Liver (tissue), 9 donors: ENCODE data around the gene TNIP1. TPM values are rescaled to one million over a fixed set of nuclear protein-coding genes. Genes with fewer than 3 reads are reported as not detected.

Source experiments
- DNase-seq: peaks from one replicate; pipeline ENCODE4 v3.0.0-alpha.2; 2017; ENCODE audit warnings: low spot score
- H3K27ac ChIP-seq, 2 donors: one replicate each; pipeline ENCODE4 v1.7.0; 2013; ENCODE audit warnings: inconsistent platforms in 2 of 2, low read length in 2 of 2, control low read depth in 1 of 2, low read depth in 1 of 2, mild to moderate bottlenecking in 1 of 2
- H3K27me3 ChIP-seq, 4 donors: one replicate each; pipeline versions ENCODE4 v1.6.1 to v1.7.0; 2013; ENCODE audit warnings: low read length in 3 of 4, inconsistent platforms in 1 of 4, mild to moderate bottlenecking in 1 of 4, moderate library complexity in 1 of 4; ENCODE audit not compliant: control insufficient read depth in 4 of 4, insufficient read depth in 4 of 4
- H3K36me3 ChIP-seq, 4 donors: one replicate each; pipeline versions ENCODE4 v1.6.1 to v1.7.0; 2013; ENCODE audit warnings: low read length in 3 of 4, mild to moderate bottlenecking in 3 of 4, low read depth in 1 of 4, moderate library complexity in 1 of 4; ENCODE audit not compliant: control insufficient read depth in 4 of 4, insufficient read depth in 3 of 4
- H3K4me1 ChIP-seq, 4 donors: one replicate each; pipeline versions ENCODE4 v1.6.1 to v1.7.0; 2013; ENCODE audit warnings: low read length in 3 of 4, mild to moderate bottlenecking in 3 of 4, moderate library complexity in 1 of 4; ENCODE audit not compliant: control insufficient read depth in 4 of 4, insufficient read depth in 4 of 4
- H3K4me3 ChIP-seq, 3 donors: one replicate each; pipeline versions ENCODE4 v1.6.1 to v1.7.0; 2013; ENCODE audit warnings: low read length in 3 of 3, control low read depth in 1 of 3, low read depth in 1 of 3, mild to moderate bottlenecking in 1 of 3
- H3K9ac ChIP-seq, 2 donors: one replicate each; pipeline ENCODE4 v1.7.0; 2013; ENCODE audit warnings: low read length in 2 of 2, mild to moderate bottlenecking in 2 of 2, moderate library complexity in 2 of 2, control low read depth in 1 of 2, low read depth in 1 of 2
- H3K9me3 ChIP-seq, 4 donors: one replicate each; pipeline versions ENCODE4 v1.6.1 to v1.7.0; 2013; ENCODE audit warnings: low read length in 3 of 4; ENCODE audit not compliant: control insufficient read depth in 4 of 4
- EGR1 ChIP-seq, 2 donors: IDR thresholded peaks; 2 replicates each; pipeline ENCODE4 v1.6.1; 2016 to 2018; ENCODE audit warnings: antibody characterized with exemption in 2 of 2, low read depth in 2 of 2
- FOXA1 ChIP-seq: IDR thresholded peaks from 2 replicates; pipeline ENCODE4 v1.6.1; 2016; ENCODE audit warnings: antibody characterized with exemption
- FOXA2 ChIP-seq: IDR thresholded peaks from 2 replicates; pipeline ENCODE4 v1.6.1; 2016; ENCODE audit warnings: antibody characterized with exemption
- GABPA ChIP-seq, 2 donors: IDR thresholded peaks in 1 of 2; conservative IDR thresholded peaks in 1 of 2; 2 replicates each; pipeline ENCODE4 v1.6.1; 2016; ENCODE audit warnings: antibody characterized with exemption in 2 of 2, mild to moderate bottlenecking in 1 of 2, moderate library complexity in 1 of 2
- HNF4A ChIP-seq, 2 donors: conservative IDR thresholded peaks; 2 replicates each; pipeline ENCODE4 v1.6.1; 2016; ENCODE audit warnings: antibody characterized with exemption in 2 of 2, mild to moderate bottlenecking in 2 of 2
- HNF4G ChIP-seq: IDR thresholded peaks from 2 replicates; pipeline ENCODE4 v1.6.1; 2016; ENCODE audit warnings: antibody characterized with exemption
- JUND ChIP-seq, 2 donors: IDR thresholded peaks; 2 replicates each; pipeline ENCODE4 v1.6.1; 2016; ENCODE audit warnings: antibody characterized with exemption in 2 of 2
- NR2F2 ChIP-seq: IDR thresholded peaks from 2 replicates; pipeline ENCODE4 v1.6.1; 2016; ENCODE audit warnings: antibody characterized with exemption
- RAD21 ChIP-seq, 2 donors: IDR thresholded peaks; 2 replicates each; pipeline ENCODE4 v1.6.1; 2016; ENCODE audit warnings: antibody characterized with exemption in 2 of 2, mild to moderate bottlenecking in 2 of 2
- RXRA ChIP-seq, 2 donors: IDR thresholded peaks; 2 replicates each; pipeline ENCODE4 v1.6.1; 2017 to 2018; ENCODE audit warnings: antibody characterized with exemption in 2 of 2, mild to moderate bottlenecking in 1 of 2
- SP1 ChIP-seq: IDR thresholded peaks from 2 replicates; pipeline ENCODE4 v1.6.1; 2018; ENCODE audit warnings: antibody characterized with exemption, mild to moderate bottlenecking
- TAF1 ChIP-seq: conservative IDR thresholded peaks from 2 replicates; pipeline ENCODE4 v1.6.1; 2016; ENCODE audit warnings: antibody characterized with exemption, mild to moderate bottlenecking
- YY1 ChIP-seq: IDR thresholded peaks from 2 replicates; pipeline ENCODE4 v1.6.1; 2016; ENCODE audit warnings: antibody characterized with exemption, mild to moderate bottlenecking
- WGBS: extraction: QIAGEN DNeasy Blood & Tissue Kit; methylation state at CpG from one replicate; pipeline ENCODE4 v1.1.7; 2013; 5-methylcytosine and 5-hydroxymethylcytosine counted together
- polyA plus RNA-seq, 2 donors: library from polyadenylated mRNA; stranded (reverse) in 1 of 2; unstranded in 1 of 2; fragments of 200-250 nt in 1 of 2; fragments of >200 nt in 1 of 2; fragmentation: Nextera tagmentation in 1 of 2; extraction: Ambion mirVana in 1 of 2; gene quantifications; one replicate each; pipeline versions ENCODE4 v1.2.1 to v1.2.3, GENCODE V29; 2013 to 2015
- total RNA-seq, 2 donors: library from RNA; depleted of rRNA; stranded (reverse); fragments of >200 nt; gene quantifications; one replicate each; pipeline ENCODE4 v1.2.3, GENCODE V29; 2014
- TF ChIP-seq, protein P1 (sequence below): IDR thresholded peaks from 2 replicates; pipeline ENCODE4 v1.6.1; 2016; ENCODE audit warnings: antibody characterized with exemption
- TF ChIP-seq, protein P2 (sequence below): IDR thresholded peaks from 2 replicates; pipeline ENCODE4 v1.6.1; 2016; ENCODE audit warnings: antibody characterized with exemption
- TF ChIP-seq, protein P3 (sequence below): IDR thresholded peaks from 2 replicates; pipeline ENCODE4 v1.6.1; 2016; ENCODE audit warnings: antibody characterized with exemption
- TF ChIP-seq, protein P4 (sequence below): fragments of 150-350 bp; IDR thresholded peaks from 2 replicates; pipeline ENCODE4 v1.5.1; 2017; ENCODE audit warnings: improper control_type of control experiment, low read depth, low read length; ENCODE audit not compliant: missing input control
- TF ChIP-seq, protein P5 (sequence below): IDR thresholded peaks from 2 replicates; pipeline ENCODE4 v1.6.1; 2016; ENCODE audit warnings: antibody characterized with exemption, mild to moderate bottlenecking
- donor health status: healthy.
- donor health status: healthy.
- donor health status: healthy.
- donor health status: healthy.
- donor health status: healthy.

TNIP1 gene
- total and polyA plus RNA-seq, 4 donors = 33.2 to 101 (median 48.0) TPM

DNA sequence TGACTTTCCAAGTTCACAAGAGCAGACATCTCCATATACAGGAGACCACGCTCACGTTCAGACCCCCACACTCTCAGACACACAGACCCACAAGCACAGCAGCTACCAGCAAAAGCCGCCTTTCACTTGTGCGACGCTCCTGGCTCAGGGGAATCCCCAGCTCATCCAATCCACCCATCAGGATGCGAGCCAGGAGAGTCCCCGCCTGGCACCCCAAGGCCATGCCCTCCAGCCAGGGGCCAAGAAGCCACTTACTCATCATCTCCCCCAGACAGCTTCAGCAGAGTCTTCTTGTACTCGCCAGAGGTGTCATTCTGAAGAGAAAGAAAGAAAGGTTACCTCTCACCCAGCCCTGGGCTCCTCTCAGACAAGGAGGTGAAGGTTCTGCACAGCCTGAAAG is 47.1 kb upstream of the TNIP1 start:
- Histone ChIP-seq H3K9ac (no peak overlapping the region), H3K36me3 (peaks cover 14 to 80% (median 59%) of the 10 kb centered on the region in 4 donors), H3K9me3 (no peaks in the 10 kb centered on the region), H3K4me3 (no peak overlapping the region), H3K4me1 (peaks cover 0 to 7% (median 2%) of the 10 kb centered on the region in 4 donors), H3K27ac (no peak overlapping the region), H3K27me3 (no peaks in the 10 kb centered on the region)
- 90% methylated on average over 8 of the region's 8 CpGs for WGBS
- no peak for DNase-seq
- TF ChIP-seq HNF4A (conservative IDR thresholded peaks at IDR 0.05) = no peak
- TF ChIP-seq, protein P1, sequence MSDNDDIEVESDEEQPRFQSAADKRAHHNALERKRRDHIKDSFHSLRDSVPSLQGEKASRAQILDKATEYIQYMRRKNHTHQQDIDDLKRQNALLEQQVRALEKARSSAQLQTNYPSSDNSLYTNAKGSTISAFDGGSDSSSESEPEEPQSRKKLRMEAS = no peak
- no peak for TF ChIP-seq NR2F2
- TF ChIP-seq SP1 = no peak
- TF ChIP-seq JUND (IDR thresholded peaks at IDR 0.05) = no peak
- TF ChIP-seq, protein P2, sequence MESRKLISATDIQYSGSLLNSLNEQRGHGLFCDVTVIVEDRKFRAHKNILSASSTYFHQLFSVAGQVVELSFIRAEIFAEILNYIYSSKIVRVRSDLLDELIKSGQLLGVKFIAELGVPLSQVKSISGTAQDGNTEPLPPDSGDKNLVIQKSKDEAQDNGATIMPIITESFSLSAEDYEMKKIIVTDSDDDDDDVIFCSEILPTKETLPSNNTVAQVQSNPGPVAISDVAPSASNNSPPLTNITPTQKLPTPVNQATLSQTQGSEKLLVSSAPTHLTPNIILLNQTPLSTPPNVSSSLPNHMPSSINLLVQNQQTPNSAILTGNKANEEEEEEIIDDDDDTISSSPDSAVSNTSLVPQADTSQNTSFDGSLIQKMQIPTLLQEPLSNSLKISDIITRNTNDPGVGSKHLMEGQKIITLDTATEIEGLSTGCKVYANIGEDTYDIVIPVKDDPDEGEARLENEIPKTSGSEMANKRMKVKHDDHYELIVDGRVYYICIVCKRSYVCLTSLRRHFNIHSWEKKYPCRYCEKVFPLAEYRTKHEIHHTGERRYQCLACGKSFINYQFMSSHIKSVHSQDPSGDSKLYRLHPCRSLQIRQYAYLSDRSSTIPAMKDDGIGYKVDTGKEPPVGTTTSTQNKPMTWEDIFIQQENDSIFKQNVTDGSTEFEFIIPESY = no peak
- no peak for TF ChIP-seq GABPA (IDR thresholded peaks at IDR 0.05 in 1 of 2, conservative IDR thresholded peaks at IDR 0.05 in 1 of 2)
- TF ChIP-seq, protein P3, sequence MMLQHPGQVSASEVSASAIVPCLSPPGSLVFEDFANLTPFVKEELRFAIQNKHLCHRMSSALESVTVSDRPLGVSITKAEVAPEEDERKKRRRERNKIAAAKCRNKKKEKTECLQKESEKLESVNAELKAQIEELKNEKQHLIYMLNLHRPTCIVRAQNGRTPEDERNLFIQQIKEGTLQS = no peak
- TF ChIP-seq TAF1 = no peak
- no peak for TF ChIP-seq FOXA2
- TF ChIP-seq HNF4G = no peak
- TF ChIP-seq, protein P4, sequence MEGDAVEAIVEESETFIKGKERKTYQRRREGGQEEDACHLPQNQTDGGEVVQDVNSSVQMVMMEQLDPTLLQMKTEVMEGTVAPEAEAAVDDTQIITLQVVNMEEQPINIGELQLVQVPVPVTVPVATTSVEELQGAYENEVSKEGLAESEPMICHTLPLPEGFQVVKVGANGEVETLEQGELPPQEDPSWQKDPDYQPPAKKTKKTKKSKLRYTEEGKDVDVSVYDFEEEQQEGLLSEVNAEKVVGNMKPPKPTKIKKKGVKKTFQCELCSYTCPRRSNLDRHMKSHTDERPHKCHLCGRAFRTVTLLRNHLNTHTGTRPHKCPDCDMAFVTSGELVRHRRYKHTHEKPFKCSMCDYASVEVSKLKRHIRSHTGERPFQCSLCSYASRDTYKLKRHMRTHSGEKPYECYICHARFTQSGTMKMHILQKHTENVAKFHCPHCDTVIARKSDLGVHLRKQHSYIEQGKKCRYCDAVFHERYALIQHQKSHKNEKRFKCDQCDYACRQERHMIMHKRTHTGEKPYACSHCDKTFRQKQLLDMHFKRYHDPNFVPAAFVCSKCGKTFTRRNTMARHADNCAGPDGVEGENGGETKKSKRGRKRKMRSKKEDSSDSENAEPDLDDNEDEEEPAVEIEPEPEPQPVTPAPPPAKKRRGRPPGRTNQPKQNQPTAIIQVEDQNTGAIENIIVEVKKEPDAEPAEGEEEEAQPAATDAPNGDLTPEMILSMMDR = no peak
- TF ChIP-seq, protein P5, sequence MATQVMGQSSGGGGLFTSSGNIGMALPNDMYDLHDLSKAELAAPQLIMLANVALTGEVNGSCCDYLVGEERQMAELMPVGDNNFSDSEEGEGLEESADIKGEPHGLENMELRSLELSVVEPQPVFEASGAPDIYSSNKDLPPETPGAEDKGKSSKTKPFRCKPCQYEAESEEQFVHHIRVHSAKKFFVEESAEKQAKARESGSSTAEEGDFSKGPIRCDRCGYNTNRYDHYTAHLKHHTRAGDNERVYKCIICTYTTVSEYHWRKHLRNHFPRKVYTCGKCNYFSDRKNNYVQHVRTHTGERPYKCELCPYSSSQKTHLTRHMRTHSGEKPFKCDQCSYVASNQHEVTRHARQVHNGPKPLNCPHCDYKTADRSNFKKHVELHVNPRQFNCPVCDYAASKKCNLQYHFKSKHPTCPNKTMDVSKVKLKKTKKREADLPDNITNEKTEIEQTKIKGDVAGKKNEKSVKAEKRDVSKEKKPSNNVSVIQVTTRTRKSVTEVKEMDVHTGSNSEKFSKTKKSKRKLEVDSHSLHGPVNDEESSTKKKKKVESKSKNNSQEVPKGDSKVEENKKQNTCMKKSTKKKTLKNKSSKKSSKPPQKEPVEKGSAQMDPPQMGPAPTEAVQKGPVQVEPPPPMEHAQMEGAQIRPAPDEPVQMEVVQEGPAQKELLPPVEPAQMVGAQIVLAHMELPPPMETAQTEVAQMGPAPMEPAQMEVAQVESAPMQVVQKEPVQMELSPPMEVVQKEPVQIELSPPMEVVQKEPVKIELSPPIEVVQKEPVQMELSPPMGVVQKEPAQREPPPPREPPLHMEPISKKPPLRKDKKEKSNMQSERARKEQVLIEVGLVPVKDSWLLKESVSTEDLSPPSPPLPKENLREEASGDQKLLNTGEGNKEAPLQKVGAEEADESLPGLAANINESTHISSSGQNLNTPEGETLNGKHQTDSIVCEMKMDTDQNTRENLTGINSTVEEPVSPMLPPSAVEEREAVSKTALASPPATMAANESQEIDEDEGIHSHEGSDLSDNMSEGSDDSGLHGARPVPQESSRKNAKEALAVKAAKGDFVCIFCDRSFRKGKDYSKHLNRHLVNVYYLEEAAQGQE = no peak
- no peak for TF ChIP-seq EGR1 (IDR thresholded peaks at IDR 0.05; ENCODE audit: low read depth in 2 of 2)

DNA sequence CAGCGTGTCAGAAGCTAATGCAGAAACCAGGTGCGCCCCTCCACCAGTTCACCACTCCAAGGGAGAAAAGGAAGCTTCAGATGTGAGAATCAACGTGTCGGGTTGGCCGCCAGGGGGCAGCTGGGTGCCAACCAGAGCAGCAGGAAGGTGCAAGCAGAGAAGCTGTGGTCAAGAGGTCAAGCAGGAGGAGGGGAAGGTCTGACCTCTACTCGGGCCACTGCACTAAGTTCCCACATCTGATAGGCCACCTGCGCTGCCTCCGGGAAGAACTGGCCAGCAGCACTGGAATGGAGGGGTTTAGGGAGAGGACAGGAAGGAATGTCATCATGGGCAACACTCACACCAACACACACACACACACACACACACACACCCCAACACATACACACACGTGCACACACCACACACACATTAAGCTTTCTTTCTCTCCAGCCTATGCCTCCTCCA is 45.4 kb upstream of the TNIP1 start:
- no peaks in the 10 kb centered on the region for H3K27me3 ChIP-seq
- H3K36me3 ChIP-seq = peaks cover 7 to 79% (median 60%) of the 10 kb centered on the region in 4 donors
- peak; percentile 76 for DNase-seq
- no peak overlapping the region for H3K9ac ChIP-seq
- H3K9me3 ChIP-seq = no peaks in the 10 kb centered on the region
- peaks cover 0 to 7% (median 2%) of the 10 kb centered on the region in 4 donors for H3K4me1 ChIP-seq
- 15% methylated on average over 9 of the region's 9 CpGs for WGBS
- no peak overlapping the region for H3K4me3 ChIP-seq
- peak overlapping the region in 1 of 2 donors; percentile 18 for H3K27ac ChIP-seq
- TF ChIP-seq TAF1 (no peak), YY1 (no peak), RXRA (IDR thresholded peaks at IDR 0.05) (peak; percentile 56 to 84), NR2F2 (peak; percentile 97), FOXA1 (no peak), HNF4G (no peak), RAD21 (IDR thresholded peaks at IDR 0.05) (peak; percentile 88 to 97), HNF4A (conservative IDR thresholded peaks at IDR 0.05) (peak; percentile 19 to 50), EGR1 (IDR thresholded peaks at IDR 0.05; ENCODE audit: low read depth in 2 of 2) (no peak)
- TF ChIP-seq, protein P5 = no peak
- TF ChIP-seq, protein P3 = no peak
- TF ChIP-seq, protein P2 = no peak
